A673 (cell line): Measurements from ENCODE around the gene RING1.

Source experiments
- CTCF ChIP-seq: fragments of 300-800, 200-600 bp; sonication (generic); conservative IDR thresholded peaks from 2 replicates; pipeline ENCODE4 v1.5.1; 2017; ENCODE audit warnings: low read depth, mild to moderate bottlenecking, antibody characterized with exemption, low read length, moderate library complexity, mixed read lengths
- EZH2 ChIP-seq: fragments of 200-600 bp; sonication (generic); IDR thresholded peaks from 2 replicates; pipeline ENCODE4 v1.6.1; 2017; ENCODE audit warnings: borderline replicate concordance, low read depth, mild to moderate bottlenecking, mixed read lengths, antibody characterized with exemption, low read length; ENCODE audit not compliant: poor library complexity, severe bottlenecking

DNA sequence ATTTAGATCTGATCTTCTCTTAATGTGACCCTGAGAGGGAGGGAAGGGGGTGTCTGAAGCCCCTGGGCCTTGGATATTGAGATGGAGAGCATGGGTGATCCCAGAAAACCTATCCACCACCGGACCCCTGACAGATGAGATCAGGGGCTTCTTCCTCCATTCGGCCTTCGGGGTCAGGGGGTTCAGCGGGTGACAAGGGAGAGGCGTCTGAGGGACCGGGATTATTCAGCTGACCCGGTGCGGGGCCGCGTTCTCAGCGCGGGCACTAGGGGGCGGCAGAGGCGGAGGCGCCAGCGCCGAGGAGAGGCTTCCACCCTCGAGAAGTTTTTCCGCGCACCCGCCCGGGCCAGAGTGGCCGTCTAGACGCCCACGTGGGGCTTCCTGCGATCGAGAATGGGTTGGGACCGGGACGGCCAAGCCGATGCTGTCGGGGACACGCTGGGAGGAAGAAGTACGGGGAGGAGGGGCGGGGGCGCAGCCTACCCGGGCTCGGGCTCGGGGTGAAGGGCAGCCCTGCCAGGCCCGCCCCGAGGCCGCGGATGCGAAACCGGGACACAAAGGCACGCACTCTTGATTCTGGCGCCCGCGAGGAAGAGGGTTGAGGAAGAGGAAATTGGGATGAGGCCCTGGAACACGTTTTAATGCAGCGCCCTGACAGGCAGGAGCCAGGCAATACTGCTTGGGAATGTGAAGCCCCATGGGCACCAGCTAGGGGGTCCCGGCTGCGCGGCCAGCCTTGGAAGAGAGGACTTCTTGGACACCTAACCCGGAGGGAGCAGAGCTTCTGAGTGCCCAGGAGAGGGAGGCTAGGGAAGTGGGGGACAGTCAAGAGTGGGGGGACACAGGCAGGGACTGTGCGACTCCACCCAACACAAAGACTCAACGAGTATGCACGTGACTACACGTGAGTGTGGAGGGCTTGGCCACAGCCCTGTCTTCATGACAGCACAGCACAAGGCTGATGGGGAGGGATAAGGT is 46.7 kb upstream of the RING1 start:
- TF ChIP-seq CTCF = peak; percentile 96
- no peak for TF ChIP-seq EZH2
